ENCODE data around the gene ZNF345. TPM values are rescaled to one million over a fixed set of nuclear protein-coding genes. Genes with fewer than 3 reads are reported as not detected.

ZNF345 gene
- total and polyA plus RNA-seq, 2 of the 8 experiments (the other 6 are each of a cell fraction or from before 2014, with no cell fraction given) = 3.2 to 5.1 TPM

- no peak for TF ChIP-seq RNF2 (IDR thresholded peaks at IDR 0.05; ENCODE audit: borderline replicate concordance, low read depth, low read length, missing control alignments, poor library complexity, severe bottlenecking)
- TF ChIP-seq POLR2AphosphoS5 (IDR thresholded peaks at IDR 0.05; ENCODE audit: low read depth, low read length) = 0 out of 2 replicates have a peak, but pooled peaks have one; percentile 17
- TF ChIP-seq KDM4A (IDR thresholded peaks at IDR 0.05; ENCODE audit: low read depth, low read length, severe bottlenecking) = peak; percentile 79
- peak in 1 of 2 experiments; percentile 26; a peak in 1 of 3 replicates for TF ChIP-seq POLR2A (IDR thresholded peaks at IDR 0.05; ENCODE audit: control extremely low read depth in 1 of 2, low read depth in 2 of 2, low read length in 2 of 2)
- TF ChIP-seq GABPA (IDR thresholded peaks at IDR 0.05; ENCODE audit: borderline replicate concordance, insufficient read depth, low read length) = peak; percentile 78; the same call in 1 of the 2 replicates
- TF ChIP-seq TEAD4 (IDR thresholded peaks at IDR 0.05; ENCODE audit: low read depth, low read length) = no peak
- no peak for TF ChIP-seq EGR1 (IDR thresholded peaks at IDR 0.05; ENCODE audit: borderline replicate concordance, low read depth, low read length)
- TF ChIP-seq SRF (IDR thresholded peaks at IDR 0.05; ENCODE audit: low read depth, low read length) = no peak
- TF ChIP-seq RXRA (IDR thresholded peaks at IDR 0.05; ENCODE audit: insufficient read depth, low read depth, low read length) = no peak
- no peak for TF ChIP-seq SP1 (IDR thresholded peaks at IDR 0.05; ENCODE audit: low read depth, low read length)
- TF ChIP-seq SP2 (IDR thresholded peaks at IDR 0.05; ENCODE audit: low read length) = no peak
- TF ChIP-seq RFX5 (IDR thresholded peaks at IDR 0.05; ENCODE audit: borderline replicate concordance, low read depth, low read length) = no peak
- TF ChIP-seq SIX5 (IDR thresholded peaks at IDR 0.05; ENCODE audit: low read depth, low read length) = peak; percentile 62
- TF ChIP-seq ASH2L (IDR thresholded peaks at IDR 0.05; ENCODE audit: low read length) = peak; percentile 88
- no peak for TF ChIP-seq MAFK (IDR thresholded peaks at IDR 0.05; ENCODE audit: low read depth, low read length)
- TF ChIP-seq TBP (IDR thresholded peaks at IDR 0.05; ENCODE audit: low read depth, low read length) = peak; percentile 11
- no peak for TF ChIP-seq EZH2 (IDR thresholded peaks at IDR 0.05; ENCODE audit: low read depth, low read length, severe bottlenecking)
- no peak for TF ChIP-seq ATF2 (IDR thresholded peaks at IDR 0.05; ENCODE audit: low read length)
- TF ChIP-seq GTF2F1 (IDR thresholded peaks at IDR 0.05; ENCODE audit: borderline replicate concordance, low read depth, low read length) = no peak
- TF ChIP-seq RAD21 (IDR thresholded peaks at IDR 0.05 in 1 of 2, conservative IDR thresholded peaks at IDR 0.05 in 1 of 2; ENCODE audit: low read depth in 2 of 2, low read length in 2 of 2) = peak; percentile 24 to 48; a peak in 2 of 4 replicates
- no peak for TF ChIP-seq HDAC6 (IDR thresholded peaks at IDR 0.05; ENCODE audit: low read depth, low read length)
- peak; percentile 55; the same call in 1 of the 2 replicates for TF ChIP-seq BACH1 (IDR thresholded peaks at IDR 0.05; ENCODE audit: low read length)
- no peak for TF ChIP-seq SP4 (IDR thresholded peaks at IDR 0.05; ENCODE audit: low read length)
Measured at GRCh38 chr19:36915992-36916830, 65.5 kb downstream of the ZNF345 start, which contains the start of the genes ZNF568 and ZNF829 (continued).

All from H1 (cell line).